CD4-positive, alpha-beta T cell treated with Interleukin-1 beta for 1 hour (primary cell): ENCODE results near the gene COL19A1.
"Not testable (repeated sequence)": the region's sequence is repeated elsewhere in the genome, so short reads cannot be mapped to it uniquely, and the experiment has no call there.

Experiments
- DNase-seq, 2 donors: peaks; one replicate each; pipeline ENCODE4 v3.0.0-alpha.2; 2020 to 2022

The COL19A1 gene

GRCh38 chr6:69976591-69977090, 110.3 kb downstream of the COL19A1 start:
- DNase-seq: no peak

DNA sequence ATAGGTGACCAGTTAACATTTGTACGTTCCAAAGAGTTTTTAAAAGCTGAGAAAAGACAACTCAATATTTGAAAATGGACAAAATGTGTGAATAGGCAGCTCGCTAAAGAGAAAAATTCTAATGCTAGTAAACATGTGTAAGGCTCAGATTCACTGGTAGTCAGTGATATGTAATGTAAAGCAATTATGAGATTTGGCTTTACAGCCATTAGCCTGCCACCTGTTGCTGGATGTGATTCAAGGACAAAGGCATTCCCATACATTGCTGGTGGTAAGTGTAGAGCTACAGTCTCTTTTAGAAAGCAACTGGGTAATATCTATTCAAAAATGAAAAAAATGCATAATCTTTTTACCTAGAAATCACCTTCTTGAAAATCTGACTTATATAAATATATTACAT, 114.3 kb downstream of the COL19A1 start:
- no peak for DNase-seq

- DNase-seq: no peak
These were observed 118.2 kb downstream of the COL19A1 start for GRCh38 chr6:69984506-69984905.

- no peak for DNase-seq
These were observed 118.8 kb downstream of the COL19A1 start for GRCh38 chr6:69985180-69985579.

DNA sequence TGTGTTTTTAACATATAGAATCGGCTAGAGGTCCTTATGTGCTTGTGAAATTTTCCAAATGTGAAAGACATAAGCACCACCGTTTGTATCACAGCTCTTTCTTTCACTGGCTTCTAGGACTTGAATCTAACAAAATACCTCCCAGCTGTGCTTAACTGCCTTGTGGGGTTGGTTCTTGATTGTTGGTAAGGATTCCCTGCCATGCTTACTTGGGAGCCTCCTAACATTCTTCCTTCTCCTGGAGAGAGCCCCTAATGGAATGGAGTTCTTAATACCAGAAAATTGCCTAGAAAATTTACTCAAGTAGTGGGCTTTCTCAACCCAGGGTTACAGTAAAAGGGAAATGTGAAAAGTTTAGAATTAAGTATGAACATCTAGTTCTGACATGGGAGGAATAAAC, 121.2 kb downstream of the COL19A1 start:
- DNase-seq: no peak

- no peak for DNase-seq
These were observed 122.2 kb downstream of the COL19A1 start for GRCh38 chr6:69988458-69989126.

GRCh38 chr6:69994251-69994650, 127.9 kb downstream of the COL19A1 start:
- no peak for DNase-seq

DNA sequence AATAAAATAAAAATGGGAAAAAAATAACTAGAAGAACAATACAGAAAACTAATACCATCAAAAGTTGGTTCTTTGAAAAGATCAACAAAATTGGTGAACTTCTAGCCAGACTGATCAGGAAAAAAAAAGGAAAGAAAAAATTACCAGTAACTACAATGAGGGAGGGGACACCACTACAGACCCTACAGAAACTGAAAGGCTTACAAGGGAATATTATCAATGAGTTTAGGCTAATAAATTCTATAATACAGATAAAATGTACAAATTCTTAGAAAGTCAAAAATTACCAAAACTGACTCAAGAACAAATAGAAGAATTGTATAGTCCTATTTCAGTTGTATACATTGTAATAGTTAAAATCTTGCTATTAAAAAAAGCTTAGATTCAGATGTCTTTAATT, 141.8 kb downstream of the COL19A1 start:
- DNase-seq: no peak

DNA sequence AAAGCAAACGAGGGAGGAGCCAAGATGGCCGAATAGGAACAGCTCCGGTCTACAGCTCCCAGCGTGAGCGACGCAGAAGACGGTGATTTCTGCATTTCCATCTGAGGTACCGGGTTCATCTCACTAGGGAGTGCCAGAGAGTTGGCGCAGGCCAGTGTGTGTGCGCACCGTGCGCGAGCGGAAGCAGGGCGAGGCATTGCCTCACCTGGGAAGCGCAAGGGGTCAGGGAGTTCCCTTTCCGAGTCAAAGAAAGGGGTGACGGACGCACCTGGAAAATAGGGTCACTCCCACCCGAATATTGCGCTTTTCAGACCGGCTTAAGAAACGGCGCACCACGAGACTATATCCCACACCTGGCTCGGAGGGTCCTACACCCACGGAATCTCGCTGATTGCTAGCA, 144.0 kb downstream of the COL19A1 start:
- not testable (repeated sequence) for DNase-seq

DNA sequence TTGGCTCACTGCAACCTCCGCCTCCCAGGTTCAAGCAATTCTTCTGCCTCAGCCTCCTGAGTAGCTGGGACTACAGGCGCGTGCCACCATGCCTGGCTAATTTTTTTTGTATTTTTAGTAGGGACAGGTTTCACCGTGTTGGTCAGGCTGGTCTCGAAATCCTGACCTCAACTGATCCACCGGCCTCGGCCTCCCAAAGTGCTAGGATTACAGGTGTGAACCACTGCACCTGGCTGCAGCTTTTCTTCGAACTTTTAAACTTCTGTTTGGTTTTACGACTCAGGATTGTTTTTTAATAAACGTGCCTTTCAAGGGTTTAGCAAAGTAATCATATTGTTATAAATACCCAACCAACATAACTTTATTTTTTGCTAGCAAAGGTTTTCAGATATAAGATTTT, 156.8 kb downstream of the COL19A1 start:
- not testable (repeated sequence) for DNase-seq

DNA sequence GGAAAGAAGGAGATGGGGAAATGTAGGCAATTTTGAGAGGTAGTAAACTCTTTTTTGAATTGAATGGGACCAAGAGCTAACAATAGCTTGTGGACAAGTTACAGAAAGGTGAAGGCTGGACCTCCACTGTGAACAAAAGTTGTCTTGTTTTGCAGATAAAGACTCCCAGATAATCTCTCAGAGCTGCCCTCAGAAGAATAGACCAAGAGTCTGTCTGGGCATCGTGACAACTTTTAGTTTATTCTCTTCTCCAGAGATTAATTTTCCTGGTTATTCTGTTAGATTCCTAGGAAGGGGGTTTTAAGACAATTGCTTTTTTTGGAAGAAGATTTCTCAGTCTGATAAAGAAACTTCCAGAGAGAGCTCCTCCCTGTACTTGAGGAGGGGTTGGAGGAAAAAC, 161.9 kb downstream of the COL19A1 start:
- no peak for DNase-seq

- no peak for DNase-seq
These were observed 162.6 kb downstream of the COL19A1 start for GRCh38 chr6:70028926-70029325.

GRCh38 chr6:70033781-70034180, 167.4 kb downstream of the COL19A1 start:
- DNase-seq: no peak

- no peak for DNase-seq
These were observed 171.1 kb downstream of the COL19A1 start for GRCh38 chr6:70037445-70037844.

DNA sequence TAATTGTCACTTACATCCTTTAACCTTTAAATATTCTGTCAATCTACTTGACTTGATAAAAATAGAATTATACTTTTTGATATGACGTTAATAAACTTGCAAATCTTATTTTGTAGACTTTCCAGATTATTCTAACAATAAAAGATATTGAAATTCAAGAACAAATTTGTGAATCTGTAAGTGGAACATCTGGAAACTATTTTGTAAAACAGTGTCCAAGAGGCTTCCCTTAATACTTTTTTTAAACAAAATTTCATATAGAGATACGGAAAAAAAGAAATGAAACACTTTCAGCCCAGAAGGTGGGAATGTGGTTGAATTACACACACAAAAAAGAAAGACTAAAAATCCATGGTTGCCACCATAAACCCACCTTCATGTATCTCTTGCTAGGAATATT, 174.4 kb downstream of the COL19A1 start:
- DNase-seq: no peak

GRCh38 chr6:70041411-70041810, 175.1 kb downstream of the COL19A1 start:
- no peak for DNase-seq

GRCh38 chr6:70045413-70045812, 179.1 kb downstream of the COL19A1 start:
- no peak for DNase-seq

GRCh38 chr6:70051197-70052124, 185.1 kb downstream of the COL19A1 start:
- DNase-seq: no peak

- no peak for DNase-seq
These were observed 192.8 kb downstream of the COL19A1 start for GRCh38 chr6:70059039-70059719.

DNA sequence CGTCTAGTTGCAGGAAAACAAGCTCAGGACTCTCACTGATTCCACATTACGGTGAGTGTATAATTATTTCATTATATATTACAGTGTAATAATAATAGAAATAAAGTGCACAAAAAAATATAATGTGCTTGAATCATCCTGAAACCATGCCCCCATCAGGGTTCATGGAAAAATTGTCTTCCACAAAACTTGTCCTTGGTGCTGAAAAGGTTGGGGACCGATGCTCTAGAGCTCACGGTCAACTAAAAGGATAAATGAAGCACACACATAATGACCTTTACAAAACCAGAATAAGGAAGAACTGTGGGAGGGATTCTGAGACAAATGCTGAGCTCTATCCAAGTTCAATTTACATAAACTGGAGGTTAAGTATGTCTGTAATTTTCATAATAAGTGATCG, 194.3 kb downstream of the COL19A1 start:
- no peak for DNase-seq

DNA sequence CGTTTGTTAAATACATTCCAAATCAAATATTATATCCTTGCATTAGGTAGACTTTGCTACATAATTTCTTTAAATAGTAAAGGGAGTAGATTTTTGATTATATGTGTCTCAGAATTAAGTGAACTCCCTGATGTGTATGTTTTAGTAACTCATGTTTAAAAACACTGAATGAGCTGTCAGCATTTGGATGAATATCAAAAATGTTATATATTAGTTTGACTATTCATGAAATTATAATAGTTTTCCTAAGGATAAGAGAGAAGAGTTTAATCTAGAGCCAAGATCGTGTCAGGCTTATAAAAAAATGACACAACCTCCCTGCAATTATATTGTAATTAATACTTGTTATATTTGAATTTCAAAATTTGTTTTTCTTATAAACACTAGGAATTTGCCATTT, 195.2 kb downstream of the COL19A1 start:
- no peak for DNase-seq

- DNase-seq: no peak
These were observed 195.7 kb downstream of the COL19A1 start for GRCh38 chr6:70062010-70062409.

GRCh38 chr6:70072540-70073179, 206.3 kb downstream of the COL19A1 start:
- no peak for DNase-seq
